HepG2 (cell line): ENCODE measurements around the gene TRERF1. TPM values are rescaled to one million over a fixed set of nuclear protein-coding genes. Genes with fewer than 3 reads are reported as not detected.

Experiments
- ATAC-seq: fragments of 200-7000 bp; cut with Tn5 transposase; 3 replicates; pipeline ENCODE4 v1.9.1; 2020; ENCODE audit warnings: mild to moderate bottlenecking, moderate library complexity
- BruUV-seq: library from RNA; stranded (reverse); fragments of 400-500 nt; replicated peaks from 2 replicates; lab custom pipeline; 2021; lab: Mats Ljungman, UMichigan
- CTCF ChIA-PET: fragments of 300-600 bp; formaldehyde crosslinking; extraction: SDS; loops from one replicate; lab custom pipeline; 2021; ENCODE audit warnings: low total read pairs, inconsistent platforms, low intra/inter-chr PET ratio; lab: Yijun Ruan, JAX
- POLR2A ChIA-PET: fragments of 350-600 bp; sonication (Branson Sonifier 250); formaldehyde crosslinking; loops from one replicate; lab custom pipeline; 2020; ENCODE audit warnings: antibody characterized with exemption, inconsistent platforms; lab: Yijun Ruan, JAX
- DNase-seq: peaks from one replicate; pipeline ENCODE4 v3.0.0-alpha.2; 2015; ENCODE audit warnings: low spot score
- FAIRE-seq: peaks from 3 replicates; lab custom pipeline; 2011; peaks lifted over from hg19 to GRCh38; lab: Jason Lieb, UNC
- H2AFZ ChIP-seq: one replicate; pipeline ENCODE4 v1.6.1; 2011; ENCODE audit warnings: low read length, inconsistent platforms
- H3K27ac ChIP-seq: fragments of 300-600 bp; 3 replicates; pipeline ENCODE4 v1.8.0; 2011; ENCODE audit warnings: mixed run types, mild to moderate bottlenecking, mixed read lengths, low read length, inconsistent platforms; ENCODE audit not compliant: insufficient read depth; ENCODE audit errors: extremely low read length
- H3K27me3 ChIP-seq, 2 experiments: fragments of 200-600 bp in 1 of 2; 2 replicates in 1 of 2; 3 replicates in 1 of 2; pipeline versions ENCODE4 v1.6.0 to v1.8.0; 2011; ENCODE audit warnings: low read length in 2 of 2, mild to moderate bottlenecking in 2 of 2, moderate library complexity in 2 of 2, inconsistent platforms in 1 of 2; ENCODE audit not compliant: insufficient read depth in 2 of 2, control insufficient read depth in 1 of 2
- H3K36me3 ChIP-seq, 2 experiments: fragments of 200-600 bp in 1 of 2; replicated peaks in 1 of 2; 2 replicates in 1 of 2; 3 replicates in 1 of 2; pipeline versions ENCODE4 v1.5.1 to v1.8.0; 2011; ENCODE audit warnings: low read length in 2 of 2, inconsistent platforms in 1 of 2; ENCODE audit not compliant: insufficient read depth in 2 of 2, control insufficient read depth in 1 of 2
- H3K4me1 ChIP-seq: 2 replicates; pipeline ENCODE4 v1.5.1; 2012; ENCODE audit warnings: low read length, inconsistent platforms; ENCODE audit not compliant: insufficient read depth
- H3K4me2 ChIP-seq: 2 replicates; pipeline ENCODE4 v1.6.0; 2011; ENCODE audit warnings: low read depth, low read length, inconsistent platforms
- H3K4me3 ChIP-seq, 3 experiments: fragments of 200-600 bp in 1 of 3; sonication (generic), shearing (Covaris generic) in 1 of 3; replicated peaks in 1 of 3; 2 replicates each; pipeline ENCODE4 v1.5.1; 2011 to 2016; ENCODE audit warnings: low read length in 3 of 3, inconsistent platforms in 2 of 3, low read depth in 2 of 3, mild to moderate bottlenecking in 2 of 3, control low read depth in 1 of 3, mixed read lengths in 1 of 3; ENCODE audit not compliant: insufficient read depth in 1 of 3
- H3K79me2 ChIP-seq: one replicate; pipeline ENCODE4 v1.6.1; 2011; ENCODE audit warnings: low read length, inconsistent platforms; ENCODE audit not compliant: insufficient read depth
- H3K9ac ChIP-seq: 2 replicates; pipeline ENCODE4 v1.6.0; 2011; ENCODE audit warnings: mild to moderate bottlenecking, low read depth, low read length, inconsistent platforms; ENCODE audit not compliant: insufficient read depth
- H3K9me3 ChIP-seq: 2 replicates; pipeline ENCODE4 v1.5.1; 2012; ENCODE audit warnings: mild to moderate bottlenecking, low read length
- H4K20me1 ChIP-seq: 2 replicates; pipeline ENCODE4 v1.6.0; 2011; ENCODE audit warnings: inconsistent platforms, mild to moderate bottlenecking, low read length, moderate library complexity; ENCODE audit not compliant: insufficient read depth
- AHDC1 ChIP-seq: sonication (generic); formaldehyde crosslinking; IDR thresholded peaks from 2 replicates; pipeline ENCODE4 v1.5.1; 2020; ENCODE audit warnings: mild to moderate bottlenecking, missing genetic modification reagents, borderline replicate concordance
- DNMT3B ChIP-seq: conservative IDR thresholded peaks from 2 replicates; pipeline ENCODE4 v1.6.1; 2016; ENCODE audit warnings: missing biosample characterization, control low read depth
- NR1H2 ChIP-seq: sonication (generic); formaldehyde crosslinking; IDR thresholded peaks from 2 replicates; pipeline ENCODE4 v1.8.1; 2022; ENCODE audit warnings: low read depth, missing genetic modification reagents, borderline replicate concordance
- RERE ChIP-seq: IDR thresholded peaks from 2 replicates; pipeline ENCODE4 v1.6.1; 2016; ENCODE audit warnings: low read depth, missing genetic modification reagents, missing compliant biosample characterization
- SMAD1 ChIP-seq: sonication (generic); formaldehyde crosslinking; IDR thresholded peaks from 2 replicates; pipeline ENCODE4 v1.4.0; 2020; ENCODE audit warnings: missing genetic modification reagents, low read depth, mild to moderate bottlenecking, borderline replicate concordance
- THAP7 ChIP-seq: sonication (generic); formaldehyde crosslinking; IDR thresholded peaks from 2 replicates; pipeline ENCODE4 v1.8.1; 2023; ENCODE audit warnings: mild to moderate bottlenecking, missing genetic modification reagents
- ZFAT ChIP-seq: sonication (generic); formaldehyde crosslinking; conservative IDR thresholded peaks from 2 replicates; pipeline ENCODE4 v1.8.1; 2023; ENCODE audit warnings: missing genetic modification reagents, inconsistent platforms
- ZNF207 ChIP-seq: fragments of 450-650 bp; IDR thresholded peaks from 2 replicates; pipeline ENCODE4 v1.6.1; 2016; ENCODE audit warnings: antibody characterized with exemption, borderline replicate concordance
- ZNF3 ChIP-seq: IDR thresholded peaks from 2 replicates; pipeline ENCODE4 v1.7.0; 2017; ENCODE audit warnings: inconsistent platforms
- ZNF660 ChIP-seq: sonication (generic); formaldehyde crosslinking; IDR thresholded peaks from 2 replicates; pipeline ENCODE4 v1.5.1; 2020; ENCODE audit warnings: mild to moderate bottlenecking, low read depth, missing genetic modification reagents, borderline replicate concordance
- ZNF720 ChIP-seq: sonication (generic); formaldehyde crosslinking; IDR thresholded peaks from 2 replicates; pipeline ENCODE4 v1.4.0; 2020; ENCODE audit warnings: missing genetic modification reagents
- ZNF737 ChIP-seq: sonication (generic); formaldehyde crosslinking; IDR thresholded peaks from 2 replicates; pipeline ENCODE4 v1.5.0; 2020; ENCODE audit warnings: missing genetic modification reagents, mild to moderate bottlenecking, borderline replicate concordance
- whole genome bisulfite sequencing: methylation state at CpG from one replicate; pipeline ENCODE4 v1.1.6; 2017; ENCODE audit warnings: low lambda C conversion rate; 5-methylcytosine and 5-hydroxymethylcytosine counted together
- in situ Hi-C: cut with HindIII; loops from 2 replicates; pipeline ENCODE4 v1.10.0; 2017; ENCODE audit warnings: low pct_unique_long_range_greater_than_20kb; ENCODE audit not compliant: extremely low pct_ligation_motif_present
- intact Hi-C: fragments of 100-400 bp; cut with micrococcal nuclease; formaldehyde crosslinking; loops from one replicate; pipeline ENCODE4 v1.10.0; 2022; ENCODE audit not compliant: unreplicated experiment
- polyA plus RNA-seq, 8 experiments: library from polyadenylated mRNA; depleted of rRNA in 3 of 8; stranded (reverse) in 7 of 8; unstranded in 1 of 8; fragments of >200 nt; fragmentation: Illumina TruSeq in 4 of 8; extraction: Trizol in 4 of 8; gene quantifications; 2 replicates each; pipeline versions ENCODE4 v1.2.1 to v1.2.3, GENCODE V29; 2011 to 2016; ENCODE audit warnings: low read depth in 4 of 8, missing spikeins in 1 of 8, mixed read lengths in 1 of 8; ENCODE audit not compliant: insufficient read depth in 1 of 8
- total RNA-seq, 5 experiments: library from RNA; depleted of rRNA; stranded (reverse); fragments of >200 nt; fragmentation: Illumina TruSeq; extraction: Trizol; gene quantifications; 2 replicates each; pipeline ENCODE4 v1.2.3, GENCODE V29; 2016; ENCODE audit warnings: low read depth in 1 of 5

TRERF1 gene
- total and polyA plus RNA-seq, 2 of the 13 experiments (the other 11 are each of a cell fraction or from before 2014, with no cell fraction given), result 0.02 TPM; not detected in 1

GRCh38 chr6:42249279-42249678 lies 202.4 kb downstream of the TRERF1 start (continued):
- TF ChIP-seq RERE (CRISPR knock-in tag) (no peak), ZNF720 (CRISPR knock-in tag) (no peak)
- TF ChIP-seq, all 625 proteins: peak for 0

GRCh38 chr6:42243046-42243445 lies 208.7 kb downstream of the TRERF1 start:
- Histone ChIP-seq H3K4me1 (no peaks in the 10 kb centered on the region), H4K20me1 (no peaks in the 10 kb centered on the region), H2AFZ (no peak overlapping the region), H3K79me2 (no peaks in the 10 kb centered on the region), H3K9me3 (no peaks in the 10 kb centered on the region), H3K4me2 (no peak overlapping the region), H3K36me3 (no peaks in the 10 kb centered on the region), H3K27me3 (no peaks in the 10 kb centered on the region; a peak in 1 of 5 replicates), H3K4me3 (no peak overlapping the region), H3K27ac (no peak overlapping the region), H3K9ac (no peak overlapping the region)
- no peak for FAIRE-seq
- intact Hi-C loops (no loop called here), in situ Hi-C loops (no loop called here)
- POLR2A ChIA-PET, result no interaction called here
- BruUV-seq, result no TSS peak
- DNase-seq, result no peak
- CTCF ChIA-PET, result no interaction called here
- WGBS, result 82% methylated on average over 11 of the region's 11 CpGs
- no peak for ATAC-seq
- no peak for TF ChIP-seq THAP7 (CRISPR knock-in tag)
- no peak for TF ChIP-seq DNMT3B (CRISPR knock-in tag)
- no peak for TF ChIP-seq ZNF3 (CRISPR knock-in tag)
- no peak for TF ChIP-seq AHDC1 (CRISPR knock-in tag)
- no peak for TF ChIP-seq ZNF737
- TF ChIP-seq ZNF207, result no peak
- TF ChIP-seq ZFAT (CRISPR knock-in tag), result no peak
- no peak for TF ChIP-seq ZNF660
- no peak for TF ChIP-seq SMAD1 (CRISPR knock-in tag)
- no peak for TF ChIP-seq NR1H2 (CRISPR knock-in tag)
